Endothelial cell of umbilical vein (primary cell): ENCODE measurements around the gene SLC7A6. TPM values are rescaled to one million over a fixed set of nuclear protein-coding genes. Genes with fewer than 3 reads are reported as not detected.

ENCODE experiments used
- BruUV-seq: library from RNA; stranded (reverse); fragments of 400-500 nt; replicated peaks from 2 replicates; lab custom pipeline; 2021; lab: Mats Ljungman, UMichigan
- CTCF ChIA-PET: fragments of 300-600, 350-600 bp; sonication (Branson Sonifier 250); formaldehyde crosslinking; loops from one replicate; lab custom pipeline; 2021; ENCODE audit warnings: antibody characterized with exemption, inconsistent platforms; lab: Charles Lee
- POLR2A ChIA-PET: fragments of 300-600, 350-600 bp; sonication (Branson Sonifier 250); formaldehyde crosslinking; loops from one replicate; lab custom pipeline; 2021; ENCODE audit warnings: antibody characterized with exemption, inconsistent platforms; lab: Charles Lee
- DNase-seq: peaks from one replicate; pipeline ENCODE4 v3.0.0-alpha.2; 2011; ENCODE audit warnings: low read depth, low spot score
- FAIRE-seq: peaks from 2 replicates; lab custom pipeline; 2011; peaks lifted over from hg19 to GRCh38; lab: Jason Lieb, UNC
- H2AFZ ChIP-seq: 2 replicates; pipeline ENCODE4 v1.6.0; 2012; ENCODE audit warnings: low read depth, low read length, control low read depth, inconsistent platforms
- H3K27ac ChIP-seq: 2 replicates; pipeline ENCODE4 v1.5.1; 2011; ENCODE audit warnings: low read depth, mild to moderate bottlenecking, control low read depth, low read length, moderate library complexity; ENCODE audit not compliant: insufficient read depth
- H3K27me3 ChIP-seq, 2 experiments: 2 replicates each; pipeline versions ENCODE4 v1.6.0 to v1.6.1; 2011; ENCODE audit warnings: low read length in 2 of 2, mixed read lengths in 1 of 2; ENCODE audit not compliant: control insufficient read depth in 2 of 2, insufficient read depth in 2 of 2
- H3K36me3 ChIP-seq, 2 experiments: 2 replicates in 1 of 2; 3 replicates in 1 of 2; pipeline ENCODE4 v1.5.1; 2011; ENCODE audit warnings: low read length in 2 of 2, mild to moderate bottlenecking in 1 of 2, moderate library complexity in 1 of 2; ENCODE audit not compliant: control insufficient read depth in 2 of 2, insufficient read depth in 2 of 2; ENCODE audit errors: extremely low read depth in 1 of 2
- H3K4me1 ChIP-seq: 3 replicates; pipeline ENCODE4 v1.5.1; 2011; ENCODE audit warnings: mild to moderate bottlenecking, low read length; ENCODE audit not compliant: control insufficient read depth, insufficient read depth; ENCODE audit errors: extremely low read depth
- H3K4me2 ChIP-seq: 2 replicates; pipeline ENCODE4 v1.6.1; 2011; ENCODE audit warnings: low read length, control low read depth, mixed read lengths; ENCODE audit not compliant: insufficient read depth
- H3K4me3 ChIP-seq, 3 experiments: fragments of 200-600 bp in 1 of 3; sonication (generic), shearing (Covaris generic) in 1 of 3; replicated peaks in 1 of 3; 2 replicates each; pipeline ENCODE4 v1.5.1; 2011 to 2016; ENCODE audit warnings: control low read depth in 3 of 3, low read length in 3 of 3, mild to moderate bottlenecking in 2 of 3, inconsistent platforms in 1 of 3, low read depth in 1 of 3, moderate library complexity in 1 of 3; ENCODE audit not compliant: insufficient read depth in 1 of 3
- H3K79me2 ChIP-seq: 2 replicates; pipeline ENCODE4 v1.6.0; 2012; ENCODE audit warnings: low read length, inconsistent platforms; ENCODE audit not compliant: control insufficient read depth, insufficient read depth
- H3K9ac ChIP-seq: replicated peaks from 2 replicates; pipeline ENCODE3; 2011; ENCODE audit warnings: low read length, control low read depth; ENCODE audit not compliant: insufficient read depth; ENCODE audit errors: extremely low read depth
- H3K9me1 ChIP-seq: replicated peaks from 3 replicates; pipeline ENCODE4 v1.6.0; 2011; ENCODE audit warnings: mild to moderate bottlenecking, low read length; ENCODE audit not compliant: control insufficient read depth, insufficient read depth; ENCODE audit errors: extremely low read depth
- H3K9me3 ChIP-seq: replicated peaks from 2 replicates; pipeline ENCODE4 v1.5.1; 2012; ENCODE audit warnings: low read length, inconsistent platforms; ENCODE audit not compliant: control insufficient read depth, insufficient read depth
- H4K20me1 ChIP-seq: replicated peaks from 2 replicates; pipeline ENCODE3; 2011; ENCODE audit warnings: mild to moderate bottlenecking, low read length; ENCODE audit not compliant: control insufficient read depth, insufficient read depth; ENCODE audit errors: extremely low read depth
- CTCF ChIP-seq, 2 donors: IDR thresholded peaks; 1 replicate in 1 of 2; 2 replicates in 1 of 2; pipeline ENCODE4 v1.5.1; 2011; ENCODE audit warnings: low read length in 2 of 2, mild to moderate bottlenecking in 2 of 2, moderate library complexity in 2 of 2, control low read depth in 1 of 2, inconsistent platforms in 1 of 2, low read depth in 1 of 2; ENCODE audit not compliant: insufficient read depth in 1 of 2; ENCODE audit errors: extremely low read depth in 1 of 2
- EZH2 ChIP-seq: IDR thresholded peaks from 2 replicates; pipeline ENCODE4 v1.6.1; 2012; ENCODE audit warnings: borderline replicate concordance, low read depth, mild to moderate bottlenecking, moderate library complexity, low read length, inconsistent platforms; ENCODE audit not compliant: severe bottlenecking
- FOS ChIP-seq: IDR thresholded peaks from 2 replicates; pipeline ENCODE4 v1.6.1; 2011; ENCODE audit warnings: mild to moderate bottlenecking, low read length, moderate library complexity, borderline replicate concordance; ENCODE audit not compliant: insufficient read depth
- GATA2 ChIP-seq: IDR thresholded peaks from 2 replicates; pipeline ENCODE4 v1.7.0; 2011; ENCODE audit warnings: low read depth, mild to moderate bottlenecking, moderate library complexity, mixed read lengths, low read length; ENCODE audit not compliant: insufficient read length, insufficient read depth
- JUN ChIP-seq: IDR thresholded peaks from 2 replicates; pipeline ENCODE4 v1.6.1; 2011; ENCODE audit warnings: borderline replicate concordance, low read depth; ENCODE audit not compliant: insufficient read length, insufficient read depth
- MAX ChIP-seq: IDR thresholded peaks from 2 replicates; pipeline ENCODE4 v1.6.1; 2011; ENCODE audit not compliant: insufficient read depth, insufficient read length
- MYC ChIP-seq: IDR thresholded peaks from one replicate; pipeline ENCODE4 v1.6.1; 2011; ENCODE audit warnings: mild to moderate bottlenecking, low read depth, low read length
- POLR2A ChIP-seq: IDR thresholded peaks from 2 replicates; pipeline ENCODE4 v1.6.1; 2012; ENCODE audit warnings: low read depth, mild to moderate bottlenecking, control low read depth, low read length
- POLR2AphosphoS5 ChIP-seq: IDR thresholded peaks from 2 replicates; pipeline ENCODE4 v1.6.1; 2012; ENCODE audit warnings: low read depth, mild to moderate bottlenecking, control low read depth, low read length, moderate library complexity; ENCODE audit not compliant: insufficient read depth
- dilution Hi-C: fragments of 300-500 bp; cut with MboI; formaldehyde crosslinking; loops from one replicate; pipeline ENCODE4 v1.15.0; 2019; ENCODE audit warnings: low sequenced_read_pairs; ENCODE audit not compliant: extremely low pct_ligation_motif_present
- intact Hi-C: fragments of 100-400 bp; cut with micrococcal nuclease; formaldehyde crosslinking; loops from one replicate; pipeline ENCODE4 v1.10.0; 2022
- polyA plus RNA-seq, 4 experiments: library from polyadenylated mRNA; depleted of rRNA in 3 of 4; stranded (reverse) in 3 of 4; unstranded in 1 of 4; fragments of >200 nt; gene quantifications; 2 replicates each; pipeline versions ENCODE4 v1.2.1 to v1.2.3, GENCODE V29; 2011 to 2012; ENCODE audit warnings: missing spikeins in 1 of 4
- total RNA-seq: library from RNA; stranded (reverse); gene quantifications from 2 replicates; pipeline ENCODE4 v1.2.3, GENCODE V29; 2021

The SLC7A6 gene
- total and polyA plus RNA-seq, 2 donors (not counting 3 experiments of a cell fraction or from before 2014, with no cell fraction given) = 68.0 to 86.5 TPM

- intact Hi-C loops = no loop called here
- CTCF ChIA-PET = interaction anchor here (1.0 to 1.2 kb wide), 2 partner anchors 142 to 342 kb away, joined by 3 to 4 read pairs; no protein-coding TSS in a partner anchor
- POLR2A ChIA-PET = no interaction called here
Measured at GRCh38 chr16:68226116-68226515, 38.2 kb upstream of the SLC7A6 start.

More at GRCh38 chr16:68226116-68226515, 38.2 kb upstream of the SLC7A6 start:
- no peak for TF ChIP-seq FOS
- no peak for TF ChIP-seq GATA2
- TF ChIP-seq JUN = no peak
- no peak for TF ChIP-seq MAX
- no peak for TF ChIP-seq CTCF (IDR thresholded peaks at IDR 0.05; ENCODE audit: extremely low read depth in 1 of 2, insufficient read depth in 1 of 2, low read depth in 1 of 2, low read length in 2 of 2)
- no peak for TF ChIP-seq MYC
- no peak for TF ChIP-seq POLR2A
- TF ChIP-seq EZH2 = no peak
- no peak for TF ChIP-seq POLR2AphosphoS5
- Histone ChIP-seq H3K4me2 (no peak overlapping the region), H3K27me3 (no peaks in the 10 kb centered on the region), H3K4me1 (no peaks in the 10 kb centered on the region), H3K9me3 (no peaks in the 10 kb centered on the region), H3K27ac (no peak overlapping the region), H3K4me3 (no peak overlapping the region), H3K9me1 (no peaks in the 10 kb centered on the region), H3K79me2 (no peaks in the 10 kb centered on the region), H3K36me3 (no peaks in the 10 kb centered on the region), H2AFZ (no peak overlapping the region), H4K20me1 (peaks cover 3% of the 10 kb centered on the region), H3K9ac (no peak overlapping the region)
- no peak for FAIRE-seq
- no peak for DNase-seq
- dilution Hi-C loops = no loop called here
- no TSS peak for BruUV-seq
